Posterior vena cava (tissue), 2 donors: Measurements from ENCODE around the gene JTB. TPM values are rescaled to one million over a fixed set of nuclear protein-coding genes. Genes with fewer than 3 reads are reported as not detected.

Experiments used
- DNase-seq: peaks from one replicate; pipeline ENCODE4 v3.0.0-alpha.2; 2020; ENCODE audit warnings: low spot score
- intact Hi-C, 2 donors: fragments of 100-400 bp; cut with DNase I; formaldehyde crosslinking; loops; one replicate each; pipeline versions ENCODE4 v1.14.1 to v1.14.2; 2022 to 2023
- total RNA-seq, 2 donors: library from RNA; stranded (reverse); fragmentation: NEBNext Ultra II Directional; extraction: Animal tissue kit (Norgen Biotek cat#: 25700); gene quantifications; one replicate each; pipeline ENCODE4 v1.2.1, GENCODE V29; 2021
- donor health status: DM: yes; HTN: yes; CAD: no.
- donor health status: DM: yes; HTN: yes; CAD: no.

The JTB gene
- total RNA-seq, 2 donors from 2014 or later: 77.5 to 78.2 TPM

DNA sequence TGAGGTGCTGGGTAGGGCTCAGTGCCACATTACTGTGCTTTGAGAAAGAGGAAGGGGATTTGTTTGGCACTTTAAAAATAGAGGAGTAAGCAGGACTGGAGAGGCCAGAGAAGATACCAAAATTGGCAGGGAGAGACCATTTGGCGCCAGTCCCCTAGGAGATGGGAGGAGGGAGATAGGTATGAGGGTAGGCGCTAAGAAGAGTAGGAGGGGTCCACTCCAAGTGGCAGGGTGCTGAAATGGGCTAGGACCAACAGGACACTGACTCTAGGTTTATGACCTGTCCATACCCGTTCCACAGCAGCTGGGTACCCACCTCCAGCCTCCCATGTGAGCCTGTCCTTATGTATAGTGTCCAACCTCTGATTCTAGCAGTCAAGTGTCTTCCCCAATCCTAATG is 18.0 kb downstream of the JTB start:
- no peak for DNase-seq
- intact Hi-C loops: no loop called here

DNA sequence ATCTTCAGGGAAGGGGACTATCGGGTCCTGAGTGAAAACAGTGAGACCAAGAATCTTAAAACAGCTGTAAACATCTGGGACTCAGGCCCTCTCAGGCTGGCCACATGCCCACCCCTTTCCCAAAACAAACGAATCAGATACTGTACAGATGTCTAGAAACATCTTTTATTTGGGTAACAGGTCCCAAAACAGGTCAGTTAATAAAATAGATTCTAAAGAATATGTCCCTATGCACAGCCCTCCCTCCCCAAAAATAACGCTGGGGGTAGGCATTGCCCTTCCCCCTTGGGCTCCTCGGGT is 18.6 kb downstream of the JTB start:
- intact Hi-C loops: no loop called here
- DNase-seq: no peak

DNA sequence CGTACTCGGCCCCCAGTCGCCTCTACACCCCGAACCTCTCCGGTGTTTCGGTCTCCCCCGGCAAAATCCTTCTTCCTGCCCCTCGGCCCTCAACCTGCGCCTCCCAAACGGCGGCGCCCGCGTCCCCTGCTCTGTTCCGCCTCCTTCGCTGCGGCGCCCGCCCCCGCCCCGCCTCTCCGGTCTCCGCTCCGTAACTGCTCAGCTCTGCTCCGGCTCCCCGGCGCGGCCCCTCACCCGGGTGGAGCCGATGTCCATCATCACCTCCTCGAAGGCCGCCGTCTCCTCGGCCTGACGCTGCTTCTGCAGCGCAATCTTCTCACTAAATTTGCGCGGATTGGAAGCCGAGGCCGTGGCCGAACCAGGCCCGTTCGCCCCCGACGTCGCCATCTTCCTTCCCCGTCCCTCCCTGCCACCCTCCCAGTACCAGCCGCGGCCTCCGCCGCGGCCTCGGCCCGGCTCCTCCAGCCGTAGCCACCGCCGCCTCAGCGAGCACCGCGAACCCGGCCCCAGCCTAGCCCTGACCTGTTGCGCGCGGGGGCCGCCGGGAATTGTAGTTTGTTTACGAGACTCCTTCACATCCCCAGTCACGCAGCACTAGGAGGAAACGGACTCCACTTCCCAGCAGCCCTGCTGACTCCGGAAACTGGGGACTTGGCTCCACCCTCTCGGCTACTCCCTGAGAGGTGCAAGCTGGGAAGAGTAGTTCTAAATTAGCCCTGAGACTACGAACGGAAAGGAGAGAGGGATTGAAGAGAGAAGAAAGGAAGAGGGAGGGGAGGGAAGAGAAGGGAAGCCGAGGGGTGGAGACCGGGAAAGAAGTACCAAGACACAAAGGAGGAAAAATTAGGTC is 19.1 kb downstream of the JTB start, which contains the start of gene CRTC2:
Gene CRTC2 (minus strand): TSS at position 502 of the 850 bp plus-strand sequence. CDS start 115 bp downstream, at position 387.
- DNase-seq: peak; percentile 100
- intact Hi-C loops: no loop called here

DNA sequence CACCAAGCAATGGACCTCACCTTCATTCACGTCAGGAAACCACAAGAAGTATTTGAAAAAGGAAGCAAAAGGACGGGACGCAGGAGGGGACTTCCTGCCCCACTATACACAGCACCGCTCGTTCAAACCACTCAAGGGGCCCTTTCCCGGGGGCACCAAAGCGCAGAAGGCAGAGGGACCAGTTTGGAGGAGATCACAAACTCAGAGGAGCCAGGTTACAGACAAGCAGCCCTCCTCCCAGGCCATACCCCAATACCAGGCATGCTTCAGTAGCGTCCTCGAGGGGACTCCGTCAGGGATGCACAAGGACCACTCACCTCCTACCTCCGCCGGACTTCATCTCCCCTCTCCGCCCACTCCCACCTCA is 19.7 kb downstream of the JTB start:
- DNase-seq: no peak
- intact Hi-C loops: no loop called here

DNA sequence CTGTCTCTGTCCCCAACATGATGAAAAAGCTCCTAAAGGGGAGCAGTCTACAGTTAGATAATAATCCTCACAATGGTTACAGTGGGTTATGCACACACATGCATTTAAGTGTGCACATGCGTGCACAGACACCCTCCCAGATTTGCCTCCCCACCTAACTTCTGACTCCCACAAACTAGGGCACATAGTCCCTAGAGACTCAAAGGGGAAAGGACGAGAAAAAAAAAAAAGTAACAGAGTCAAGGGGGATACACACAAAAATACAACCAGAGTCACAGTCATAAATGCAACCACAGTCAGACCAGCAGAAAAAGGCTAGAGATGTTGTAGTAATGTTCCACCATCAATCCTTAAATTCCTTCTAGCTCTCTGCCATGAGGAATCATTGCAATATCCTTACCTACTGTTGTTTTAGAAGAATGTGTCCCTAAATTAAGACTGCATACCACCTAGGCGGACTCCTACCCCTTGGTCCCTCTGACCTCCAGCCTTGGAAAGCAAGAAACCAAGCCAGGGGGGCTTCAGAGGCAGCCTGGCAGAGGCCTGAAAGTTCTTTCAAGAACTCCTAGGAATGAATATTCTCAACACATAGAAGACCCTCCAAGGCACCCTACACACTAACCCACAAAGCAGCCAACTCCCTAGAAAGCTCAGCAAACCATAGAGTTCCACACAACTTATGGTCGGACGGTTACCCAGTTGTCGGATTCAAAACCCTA is 20.3 kb downstream of the JTB start:
- intact Hi-C loops: no loop called here
- no peak for DNase-seq

DNA sequence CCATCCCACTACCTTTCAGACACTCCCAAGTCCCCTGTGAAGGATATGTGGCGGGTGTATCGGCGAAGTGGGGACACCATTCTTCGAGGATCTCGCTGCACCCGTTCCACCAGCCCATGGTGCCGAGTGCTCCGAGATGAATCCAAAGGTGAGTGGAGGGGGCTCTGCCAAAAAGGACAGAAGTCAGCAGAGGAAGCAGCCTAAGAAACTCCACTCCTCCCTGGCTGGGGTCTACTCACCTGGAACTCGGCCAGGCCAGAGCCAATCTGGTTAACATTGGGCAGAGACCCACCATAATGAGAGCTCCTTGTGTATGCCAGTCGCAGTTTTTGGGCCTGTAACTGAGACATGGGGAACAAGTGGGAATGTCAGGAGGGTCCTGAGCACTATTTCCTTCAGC is 22.6 kb downstream of the JTB start:
- intact Hi-C loops: no loop called here

DNA sequence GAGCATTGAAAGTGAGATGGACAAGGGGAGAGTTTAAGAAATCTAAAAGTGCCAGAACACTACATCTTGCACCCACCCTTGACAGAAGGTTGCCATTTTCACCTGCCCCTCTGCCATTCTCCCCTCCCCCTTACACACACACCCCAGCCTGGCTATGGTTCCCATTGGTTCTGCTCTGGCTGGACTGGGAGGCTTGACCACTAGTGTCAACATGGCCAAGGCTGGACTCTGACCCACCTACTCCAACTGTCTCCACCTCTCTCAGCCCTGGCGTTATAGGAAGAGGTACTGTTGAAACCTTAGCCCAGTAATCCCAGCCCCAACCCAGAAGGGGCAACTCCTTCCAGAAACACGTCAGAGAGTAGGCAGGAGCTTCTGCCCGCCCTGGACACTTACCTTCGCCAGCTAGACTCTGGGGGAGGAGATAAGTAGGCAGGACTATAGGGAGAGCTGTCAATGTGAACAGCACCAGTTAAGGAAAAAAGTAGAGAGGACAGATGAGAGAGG is 23.6 kb downstream of the JTB start:
- intact Hi-C loops: no loop called here
- DNase-seq: no peak

More for the DNA sequence above, 22.6 kb downstream of the JTB start:
- no peak for DNase-seq

DNA sequence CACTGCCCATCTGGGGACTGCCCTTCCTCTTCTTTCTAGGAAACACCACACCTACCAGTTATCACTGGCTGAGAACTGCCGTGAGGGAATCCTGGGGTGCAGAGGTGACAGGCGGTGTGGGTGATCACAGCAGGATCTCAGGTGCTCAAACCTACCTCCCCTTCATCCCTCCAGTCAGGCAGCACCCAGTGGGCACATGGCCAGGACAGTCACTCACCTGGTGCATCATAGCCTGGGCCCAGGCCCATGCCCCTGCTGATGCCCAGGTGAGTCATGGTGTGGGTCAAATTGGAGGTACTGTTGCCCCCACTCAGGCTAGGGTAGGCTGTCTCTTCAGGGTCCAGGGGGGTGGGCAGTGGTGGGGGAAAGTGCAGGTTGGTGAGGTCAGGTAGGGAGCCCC is 25.7 kb downstream of the JTB start:
- intact Hi-C loops: no loop called here
- DNase-seq: no peak

DNA sequence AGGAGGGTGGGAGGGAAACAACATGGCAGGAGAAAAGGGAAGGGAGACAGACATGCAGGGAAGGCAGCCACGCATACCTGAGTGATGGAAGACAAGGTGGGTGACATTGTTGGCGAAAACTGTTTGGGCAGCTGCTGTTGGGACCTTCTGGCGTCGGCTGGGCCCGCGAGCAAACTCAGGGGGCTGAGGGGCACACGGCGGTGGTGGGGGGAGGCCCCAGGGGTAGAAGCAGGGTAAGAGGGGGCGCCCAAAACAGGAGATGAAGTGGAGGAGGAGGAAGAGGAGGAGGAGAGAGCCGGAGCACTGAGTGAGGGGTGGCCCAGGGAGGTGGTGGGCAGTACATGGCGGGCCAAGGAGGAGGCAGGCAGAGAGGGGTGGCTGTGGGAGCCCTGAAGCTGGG is 26.3 kb downstream of the JTB start:
- DNase-seq: no peak
- intact Hi-C loops: no loop called here

DNA sequence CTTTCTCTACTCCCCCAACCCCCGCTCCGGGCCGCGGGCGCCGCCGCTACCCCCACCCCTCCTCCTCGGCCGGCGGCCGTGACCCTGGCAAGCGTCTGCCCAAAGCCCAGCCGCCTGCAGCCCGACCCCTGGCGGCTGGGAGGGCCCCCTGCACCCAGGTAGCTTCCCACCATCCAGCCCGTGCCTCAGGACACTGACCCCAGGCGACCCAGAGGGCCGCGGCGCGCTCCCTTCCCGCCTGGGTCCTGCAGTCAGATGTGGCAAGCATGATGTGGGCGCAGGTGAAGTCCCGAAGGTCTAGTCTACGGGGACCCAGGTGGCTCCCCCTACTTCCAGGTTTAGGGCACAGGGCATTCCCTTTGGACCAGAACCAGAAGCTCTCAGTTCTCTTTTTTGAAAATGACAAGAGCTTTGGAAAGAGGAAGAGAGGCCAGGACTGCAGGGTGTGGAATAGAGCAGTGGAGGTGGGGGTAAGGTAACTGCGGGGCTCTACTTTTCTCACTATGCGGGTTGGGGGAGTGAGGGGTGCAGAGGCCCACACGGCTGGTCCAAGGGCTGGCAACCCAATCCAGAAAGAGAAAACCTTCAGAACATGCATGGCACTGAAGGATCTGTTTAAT is 30.7 kb downstream of the JTB start, which contains the start of gene DENND4B:
Gene DENND4B (minus strand): TSS at position 97 of the 620 bp plus-strand sequence. CDS start 2,344 bp downstream, outside the sequence.
- intact Hi-C loops: loop anchor here in 1 of 2 donors (10.0 kb wide), 1 partner anchor 152 kb away; no protein-coding TSS in a partner anchor
- peak; percentile 95 for DNase-seq

DNA sequence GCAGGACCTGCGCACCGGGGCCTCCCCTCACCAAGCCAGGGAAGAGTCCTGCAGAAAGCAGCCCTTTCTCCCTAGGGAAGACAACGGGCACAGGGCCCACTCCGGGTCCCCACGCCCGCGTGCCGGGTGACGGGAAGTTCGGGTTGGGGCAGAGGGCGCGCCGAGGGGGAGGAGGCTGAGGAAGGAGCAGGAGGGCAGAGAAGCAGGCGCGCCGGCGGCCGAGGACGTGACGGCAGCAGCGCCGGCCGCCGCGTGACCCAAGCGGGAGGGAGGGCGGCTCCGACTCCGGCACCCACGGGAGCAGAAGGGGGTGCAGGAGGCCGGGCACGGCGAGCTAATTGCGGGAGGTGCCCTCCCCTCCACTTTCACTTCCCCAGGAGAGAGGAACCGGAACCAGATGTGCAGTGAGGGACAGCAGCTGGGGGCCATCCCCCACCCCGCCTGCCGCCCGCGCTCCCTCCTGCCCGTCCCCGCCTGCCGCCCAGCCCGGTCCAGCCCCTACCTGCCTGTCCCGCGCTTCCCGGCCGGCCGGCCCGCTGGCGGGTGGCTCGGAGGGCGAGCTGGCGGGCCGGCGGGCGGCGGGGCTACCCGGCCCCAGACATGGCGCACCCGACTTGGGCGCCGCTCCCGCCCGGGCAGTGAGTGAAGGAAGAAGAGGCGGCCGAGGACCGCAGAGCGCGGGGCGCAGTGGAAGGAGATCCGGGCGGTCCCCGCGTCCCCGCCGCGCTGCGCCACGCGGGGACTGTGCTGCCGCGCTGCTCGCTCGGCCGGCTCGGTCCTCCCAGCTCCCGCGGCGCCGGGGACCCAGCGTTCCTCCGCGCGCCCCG is 31.5 kb downstream of the JTB start:
- intact Hi-C loops: loop anchor here in 1 of 2 donors (10.0 kb wide), 1 partner anchor 151 kb away; no protein-coding TSS in a partner anchor
- peak; percentile 97 for DNase-seq

DNA sequence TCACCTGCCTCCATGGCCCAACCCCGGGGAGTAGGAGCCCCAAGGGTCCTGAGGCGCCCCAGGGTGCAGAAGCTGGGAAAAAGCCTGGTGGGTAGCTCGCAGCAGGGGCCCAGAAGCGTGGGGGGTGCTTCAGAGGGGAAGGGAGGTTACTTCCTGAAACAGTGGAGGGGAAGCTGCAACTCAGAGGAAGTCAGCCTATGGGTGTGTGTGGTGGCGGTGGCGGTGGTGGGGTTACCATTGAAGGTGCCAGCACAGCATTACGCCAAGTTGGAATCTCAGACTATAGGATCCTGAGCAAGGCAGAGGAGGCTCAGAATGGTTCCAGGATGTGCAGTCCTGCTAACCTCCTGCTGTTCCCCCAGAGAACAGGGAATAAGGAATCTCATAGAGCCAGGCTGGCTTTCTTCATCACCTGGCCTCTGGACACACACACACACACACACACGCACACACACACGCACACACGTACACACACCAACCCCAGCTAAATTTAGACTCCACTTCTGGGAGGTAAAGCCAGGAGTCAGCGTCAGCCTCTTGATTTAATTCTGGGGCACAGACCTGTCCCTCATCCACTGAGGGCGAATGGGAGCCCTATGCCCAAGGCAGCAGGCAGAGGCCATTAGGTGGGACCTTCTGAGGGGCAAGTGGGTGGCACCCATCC is 32.2 kb downstream of the JTB start:
- intact Hi-C loops: loop anchor here in 1 of 2 donors (10.0 kb wide), 1 partner anchor 150 kb away; no protein-coding TSS in a partner anchor
- DNase-seq: peak; percentile 92

DNA sequence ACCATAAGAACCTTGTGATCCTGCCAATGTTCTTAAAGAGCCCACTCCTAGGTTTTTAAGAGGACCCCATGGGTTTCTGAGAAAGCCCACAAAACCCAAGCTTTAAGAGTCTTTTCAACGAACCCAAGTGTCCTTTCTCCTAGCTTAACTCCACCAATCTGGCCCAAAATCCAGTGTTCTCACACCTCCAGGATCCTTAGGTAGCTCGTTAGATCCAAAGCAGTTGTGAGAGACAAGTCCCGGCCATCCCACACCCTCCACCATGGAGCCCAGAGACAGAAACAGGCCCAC is 32.7 kb downstream of the JTB start:
- DNase-seq: peak; percentile 70
- intact Hi-C loops: loop anchor here in 1 of 2 donors (10.0 kb wide), 1 partner anchor 150 kb away; no protein-coding TSS in a partner anchor

DNA sequence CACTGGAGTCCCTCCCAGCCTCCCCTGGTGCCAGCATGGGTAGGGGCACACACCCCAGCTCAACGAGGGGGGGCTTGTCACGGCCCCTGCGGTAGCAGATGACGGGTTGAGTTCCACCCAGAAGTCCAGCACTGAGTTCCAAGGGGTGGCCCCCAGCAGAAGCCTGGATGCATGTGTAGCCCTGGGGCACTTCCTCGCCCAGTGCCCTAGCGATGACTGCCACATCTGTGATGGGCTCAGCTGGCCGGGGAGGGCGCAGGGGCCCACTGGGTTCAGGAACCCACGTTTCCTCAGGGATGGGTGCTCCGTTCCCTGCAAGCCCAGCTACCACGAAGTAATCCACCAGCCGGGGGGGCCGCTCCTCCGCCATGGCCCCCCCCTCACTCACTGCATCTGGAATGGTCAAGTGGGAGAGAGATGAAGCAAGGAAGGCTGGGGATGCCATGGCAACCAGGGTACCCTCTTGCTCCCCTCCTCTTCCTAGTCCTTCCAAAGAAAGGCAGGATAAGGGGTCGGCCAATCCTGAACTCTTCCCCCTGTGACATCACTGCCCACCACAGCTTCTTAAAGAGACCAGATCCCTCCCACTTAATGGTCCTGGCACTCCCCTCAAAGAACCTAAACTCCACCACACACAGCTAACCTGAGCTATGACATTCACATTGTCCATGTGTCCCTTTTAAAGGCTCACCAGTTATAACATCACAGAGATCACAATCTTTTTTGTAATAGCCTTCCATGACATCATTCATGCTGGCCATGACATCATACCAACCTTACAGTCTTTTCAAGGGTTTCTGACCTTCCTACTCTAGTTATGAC is 33.3 kb downstream of the JTB start:
- peak; percentile 85 for DNase-seq
- intact Hi-C loops: loop anchor here in 1 of 2 donors (10.0 kb wide), 1 partner anchor 149 kb away; no protein-coding TSS in a partner anchor

DNA sequence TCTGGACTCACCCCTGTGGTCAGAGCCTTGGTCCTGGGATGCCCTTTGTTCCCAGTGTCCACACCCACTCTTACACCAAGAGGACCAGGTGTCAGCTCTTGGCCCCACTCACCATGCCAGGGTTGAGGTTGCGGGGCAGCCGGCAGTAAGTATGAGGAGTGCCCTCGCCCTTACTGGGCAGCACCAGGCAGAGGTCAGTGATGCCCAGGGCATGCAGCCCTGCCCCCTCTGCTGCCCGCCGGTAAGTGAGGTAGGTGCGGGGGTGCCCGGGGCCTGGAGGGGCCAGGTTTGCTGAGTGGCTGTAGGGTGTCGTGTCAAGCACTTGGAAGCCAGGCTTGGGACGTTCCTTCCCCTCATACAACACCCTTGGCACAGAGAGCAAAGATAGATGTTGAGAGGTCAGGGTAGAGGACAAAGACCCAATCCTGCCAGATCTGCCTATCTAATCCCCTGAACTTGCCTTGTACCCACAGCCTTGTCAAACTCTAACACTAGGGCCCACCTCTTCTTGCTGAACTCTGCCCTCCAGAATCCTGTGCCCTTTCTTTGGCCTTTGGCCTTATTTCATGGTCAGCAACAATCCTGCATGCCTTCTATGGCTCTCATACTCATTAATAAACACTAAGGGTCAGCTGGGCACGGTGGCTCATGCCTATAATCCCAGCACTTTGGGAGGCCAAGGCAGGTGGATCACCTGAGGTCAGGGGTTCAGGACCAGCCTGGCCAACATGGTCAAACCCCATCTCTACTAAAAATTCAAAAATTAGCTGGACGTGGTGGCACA is 34.5 kb downstream of the JTB start:
- intact Hi-C loops: loop anchor here in 1 of 2 donors (10.0 kb wide), 1 partner anchor 148 kb away; no protein-coding TSS in a partner anchor
- DNase-seq: peak; percentile 68

DNA sequence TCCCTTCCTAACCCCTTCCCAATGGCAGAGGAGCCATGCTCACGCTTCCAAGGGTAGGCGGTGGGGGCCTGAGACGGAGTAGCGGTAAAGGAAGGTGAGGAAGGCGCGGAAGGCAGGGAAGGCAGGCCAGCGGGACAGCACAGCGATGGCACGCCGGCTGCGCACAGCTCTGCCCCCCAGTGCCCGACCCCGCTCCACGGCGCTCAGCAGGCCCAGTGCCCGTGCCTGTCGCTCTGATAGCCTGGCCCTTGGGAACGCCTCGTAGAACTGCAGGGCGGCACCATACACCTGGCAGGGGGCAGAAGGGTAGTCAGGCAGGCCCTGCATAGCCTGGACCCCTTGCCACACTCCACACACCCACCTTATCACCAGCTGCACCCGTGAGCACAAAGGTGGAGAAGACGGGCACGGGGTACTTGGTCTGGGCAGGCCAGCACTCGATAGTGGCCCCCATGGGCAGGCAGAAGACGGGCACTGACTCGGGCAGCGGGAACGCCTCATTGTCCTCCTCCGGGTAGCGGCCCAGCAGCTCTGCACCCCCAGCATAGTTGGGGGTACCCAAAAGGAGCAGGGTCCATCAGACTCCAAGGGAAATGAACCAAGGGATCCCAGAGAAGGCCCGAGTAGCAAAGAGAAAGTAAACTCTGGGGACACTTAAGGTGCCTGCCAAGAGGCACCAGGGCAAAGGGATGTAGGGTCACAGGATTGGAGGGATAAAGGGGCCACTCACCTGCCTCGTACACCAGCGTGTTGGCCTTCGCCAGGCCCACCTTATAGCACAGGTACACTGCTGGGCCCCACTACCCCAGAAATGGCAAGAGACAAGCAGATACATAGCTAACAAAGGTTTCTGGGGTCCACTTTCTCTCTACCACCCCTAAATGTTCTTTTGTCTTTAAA is 35.4 kb downstream of the JTB start:
- DNase-seq: peak; percentile 72
- intact Hi-C loops: loop anchor here in 1 of 2 donors (10.0 kb wide), 1 partner anchor 147 kb away; no protein-coding TSS in a partner anchor
